ENCODE measurements around the gene CDS1.
"Not testable (repeated sequence)": the region's sequence is repeated elsewhere in the genome, so short reads cannot be mapped to it uniquely, and the experiment has no call there.

Gene CDS1

GRCh38 chr4:84582988-84583875 lies at the start of gene CDS1:
TSS of gene CDS1 (plus strand) at chr4:84583127. CDS start at chr4:84583402, 275 bp downstream.
- H3K4me3 ChIP-seq, result peak within 1 kb of the TSS; percentile 47 to 90 (median 72)
- H3K27ac ChIP-seq, result peak within 1 kb of the TSS; percentile 6 to 93 (median 81)

- Histone ChIP-seq H3K4me3 (no peak overlapping the region), H3K27ac (no peak overlapping the region)
Observed at GRCh38 chr4:84535901-84536300, 47.0 kb upstream of the CDS1 start.

- H3K4me3 ChIP-seq, result no peak overlapping the region
Observed at GRCh38 chr4:84545093-84545492, 37.8 kb upstream of the CDS1 start.

GRCh38 chr4:84547211-84547610 lies 35.7 kb upstream of the CDS1 start:
- no peak overlapping the region for H3K27ac ChIP-seq
- H3K4me3 ChIP-seq, result no peak overlapping the region

More at GRCh38 chr4:84545093-84545492, 37.8 kb upstream of the CDS1 start:
- no peak overlapping the region for H3K27ac ChIP-seq

GRCh38 chr4:84549191-84549590 lies 33.7 kb upstream of the CDS1 start:
- not testable (repeated sequence) for H3K27ac ChIP-seq, H3K4me3 ChIP-seq

GRCh38 chr4:84562156-84562555 lies 20.8 kb upstream of the CDS1 start:
- Histone ChIP-seq H3K4me3 (no peak overlapping the region), H3K27ac (no peak overlapping the region)

- Histone ChIP-seq H3K4me3 (no peak overlapping the region), H3K27ac (no peak overlapping the region)
Observed at GRCh38 chr4:84563002-84563401, 19.9 kb upstream of the CDS1 start.

GRCh38 chr4:84565951-84566350 lies 17.0 kb upstream of the CDS1 start:
- H3K4me3 ChIP-seq, result no peak overlapping the region
- no peak overlapping the region for H3K27ac ChIP-seq

GRCh38 chr4:84568496-84568895 lies 14.4 kb upstream of the CDS1 start:
- H3K4me3 ChIP-seq, result no peak overlapping the region
- no peak overlapping the region for H3K27ac ChIP-seq

GRCh38 chr4:84569009-84569408 lies 13.9 kb upstream of the CDS1 start:
- no peak overlapping the region for H3K27ac ChIP-seq

GRCh38 chr4:84573385-84574068 lies 9.4 kb upstream of the CDS1 start:
- H3K27ac ChIP-seq, result peak overlapping the region in 3 of 21 experiments; percentile 33 to 60 (median 34)
- H3K4me3 ChIP-seq, result no peak overlapping the region

More at GRCh38 chr4:84569009-84569408, 13.9 kb upstream of the CDS1 start:
- H3K4me3 ChIP-seq, result no peak overlapping the region

GRCh38 chr4:84574069-84574720 lies 8.7 kb upstream of the CDS1 start:
- H3K27ac ChIP-seq, result peak overlapping the region in 3 of 21 experiments; percentile 33 to 60 (median 34)

GRCh38 chr4:84578540-84579402 lies 4.2 kb upstream of the CDS1 start:
- Histone ChIP-seq H3K4me3 (no peak overlapping the region), H3K27ac (no peak overlapping the region)

More at GRCh38 chr4:84574069-84574720, 8.7 kb upstream of the CDS1 start:
- no peak overlapping the region for H3K4me3 ChIP-seq

GRCh38 chr4:84579403-84579776 lies 3.5 kb upstream of the CDS1 start:
- no peak overlapping the region for H3K27ac ChIP-seq
- H3K4me3 ChIP-seq, result no peak overlapping the region

GRCh38 chr4:84582302-84582987 lies 482 bp upstream of the CDS1 start:
- peak overlapping the region; percentile 6 to 93 (median 81) for H3K27ac ChIP-seq

GRCh38 chr4:84583876-84584380 lies 1.0 kb downstream of the CDS1 start:
- Histone ChIP-seq H3K4me3 (peak overlapping the region; percentile 47 to 90 (median 72)), H3K27ac (peak overlapping the region in 18 of 21 experiments; percentile 58 to 93 (median 82))

More at GRCh38 chr4:84582302-84582987, 482 bp upstream of the CDS1 start:
- peak overlapping the region; percentile 47 to 90 (median 72) for H3K4me3 ChIP-seq

- Histone ChIP-seq H3K27ac (no peak overlapping the region), H3K4me3 (no peak overlapping the region)
Observed at GRCh38 chr4:84585251-84585650, 2.3 kb downstream of the CDS1 start.

GRCh38 chr4:84594724-84595123 lies 11.8 kb downstream of the CDS1 start:
- no peak overlapping the region for H3K27ac ChIP-seq
- no peak overlapping the region for H3K4me3 ChIP-seq

Measured in skin epidermis (tissue), 12 donors.